GM19372 (cell line): ENCODE measurements around the gene MAPK11.
A peak's percentile ranks its signal among the peaks of the same experiment; 100 is the strongest.
"Not testable (repeated sequence)": the region's sequence is repeated elsewhere in the genome, so short reads cannot be mapped to it uniquely, and the experiment has no call there.

Experiments used
- ATAC-seq: cut with Tn5 transposase; IDR thresholded peaks from one replicate; pipeline ENCODE4 v1.9.1; 2021; ENCODE audit warnings: mild to moderate bottlenecking, low read depth, moderate library complexity; ENCODE audit not compliant: unreplicated experiment

Gene MAPK11

GRCh38 chr22:50278956-50279619 is 8.9 kb upstream of the MAPK11 start:
- ATAC-seq: no peak

GRCh38 chr22:50278461-50278860 is 8.3 kb upstream of the MAPK11 start:
- ATAC-seq: no peak

- no peak for ATAC-seq
Measured at GRCh38 chr22:50277761-50278160, 7.6 kb upstream of the MAPK11 start.

- peak; percentile 59 for ATAC-seq
Measured at GRCh38 chr22:50276143-50276542, 6.0 kb upstream of the MAPK11 start.

DNA sequence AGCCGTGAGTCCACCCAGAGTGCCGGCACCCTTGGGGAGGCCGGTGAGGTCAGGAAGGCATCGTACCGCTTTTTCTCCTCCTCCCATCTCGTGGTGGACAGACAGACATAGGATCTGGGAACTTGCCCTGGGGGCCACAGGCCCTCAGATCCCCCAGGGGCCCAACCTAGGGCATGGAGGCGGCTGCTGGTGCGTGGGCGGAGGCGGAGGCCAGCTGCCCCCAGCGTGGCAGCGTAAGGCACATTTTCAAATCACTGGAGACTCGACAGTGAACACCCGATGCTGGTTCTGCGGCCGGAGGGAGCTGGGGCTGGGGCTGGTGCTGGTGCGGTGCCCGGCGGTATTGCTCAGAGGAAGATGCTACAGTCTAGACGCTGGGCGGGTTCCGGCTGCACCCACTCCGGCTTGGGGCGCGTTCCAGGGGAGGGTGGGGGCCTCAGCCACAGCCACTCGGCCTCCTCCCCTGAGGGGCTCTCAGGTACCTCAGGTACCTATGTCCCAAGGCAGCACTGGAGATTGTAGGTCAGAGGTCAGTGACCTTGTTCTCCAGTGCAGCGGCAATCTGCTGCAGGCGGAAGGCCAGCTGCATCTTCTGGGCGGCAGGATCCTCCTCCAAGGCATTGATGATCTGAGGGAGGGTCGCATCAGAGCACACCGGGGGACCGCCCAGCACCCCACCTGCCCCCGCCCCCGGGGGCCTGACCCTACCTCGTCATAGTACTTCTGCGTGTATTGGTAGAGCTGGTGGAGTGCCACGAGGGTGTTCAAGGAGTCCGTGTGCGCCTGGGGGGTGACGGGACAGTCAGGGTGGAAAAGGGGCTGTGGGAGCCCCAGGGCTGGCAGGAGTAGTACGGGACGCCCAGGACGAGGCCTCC is 5.2 kb upstream of the MAPK11 start:
- no peak for ATAC-seq

- no peak for ATAC-seq
Measured at GRCh38 chr22:50274771-50275170, 4.6 kb upstream of the MAPK11 start.

DNA sequence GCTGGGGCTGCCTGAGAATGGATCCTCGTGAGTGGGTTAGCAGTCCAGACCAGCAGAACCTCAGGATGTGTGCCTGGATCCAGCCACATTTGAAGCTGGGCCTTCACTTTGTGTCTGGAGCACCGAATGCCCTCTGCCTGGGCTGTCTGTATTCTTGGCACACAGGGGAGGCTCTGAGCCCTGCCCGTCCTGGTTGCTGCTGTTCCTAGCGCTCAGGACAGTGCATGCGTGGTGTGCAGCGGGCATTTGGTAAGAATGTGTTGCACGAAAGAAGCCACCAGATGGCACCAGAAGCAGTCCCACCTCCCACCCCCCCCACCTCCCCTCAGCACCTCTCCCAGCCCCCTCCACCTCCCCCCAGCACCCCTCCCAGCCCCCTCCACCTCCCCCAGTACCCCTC is 4.1 kb upstream of the MAPK11 start:
- no peak for ATAC-seq

DNA sequence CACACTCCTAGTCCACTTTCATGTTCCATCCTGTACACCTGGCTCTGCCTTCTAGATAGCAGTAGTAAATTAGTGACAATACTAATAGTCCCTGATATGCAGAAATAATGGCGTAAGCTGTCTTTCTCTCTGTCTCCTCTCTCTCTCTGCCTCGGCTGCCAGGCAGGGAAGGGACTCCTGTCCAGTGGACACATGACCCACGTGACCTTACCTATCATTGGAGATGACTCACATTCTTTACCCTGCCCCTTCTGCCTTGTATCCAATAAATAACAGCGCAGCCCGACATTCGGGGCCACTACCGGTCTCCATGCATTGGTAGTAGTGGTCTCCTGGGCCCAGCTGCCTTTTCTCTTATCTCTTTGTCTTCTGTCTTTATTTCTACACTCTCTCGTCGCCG is 3.6 kb upstream of the MAPK11 start:
- ATAC-seq: not testable (repeated sequence)

GRCh38 chr22:50273352-50273751 is 3.2 kb upstream of the MAPK11 start:
- not testable (repeated sequence) for ATAC-seq

DNA sequence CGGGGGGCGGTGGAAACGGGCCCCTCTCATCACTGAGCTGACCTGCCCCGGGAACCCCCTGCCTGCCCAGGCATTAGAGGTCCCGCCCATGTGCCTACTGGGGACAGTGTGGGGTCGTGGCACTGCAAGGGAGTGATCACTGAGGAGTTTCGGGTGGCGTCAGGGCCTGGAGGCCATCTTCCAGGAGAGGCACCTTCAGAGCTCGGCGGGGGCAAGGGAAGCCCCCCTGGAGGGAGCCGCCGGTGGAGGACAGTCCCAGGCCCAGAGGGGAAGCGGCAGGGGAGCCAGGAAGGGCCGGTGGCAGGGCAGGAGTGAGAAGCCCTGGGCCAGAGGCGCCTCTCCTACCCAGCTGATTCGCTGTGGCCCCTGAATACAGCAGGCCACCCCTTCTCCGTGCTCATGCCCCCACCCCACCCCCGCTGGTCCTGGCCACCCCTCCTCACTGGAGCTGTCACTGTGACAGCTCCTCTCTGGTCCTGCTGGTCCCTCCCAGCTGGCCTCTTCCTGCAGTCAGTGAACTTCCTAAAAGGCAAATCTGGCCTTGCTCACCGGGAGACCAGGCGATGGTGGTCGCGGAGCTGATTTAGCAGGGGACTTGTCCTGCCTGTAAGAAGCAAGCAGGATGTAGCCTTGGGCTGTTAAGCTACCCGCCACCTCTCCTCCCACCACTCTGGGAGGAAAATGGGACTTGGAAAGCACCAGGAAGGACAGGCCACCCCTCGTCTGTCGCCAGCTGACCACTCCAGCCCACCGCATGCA is 2.0 kb upstream of the MAPK11 start:
- ATAC-seq: no peak

GRCh38 chr22:50271519-50271970 is 1.4 kb upstream of the MAPK11 start:
- no peak for ATAC-seq

GRCh38 chr22:50270666-50271394 is 650 bp upstream of the MAPK11 start:
- ATAC-seq: no peak

DNA sequence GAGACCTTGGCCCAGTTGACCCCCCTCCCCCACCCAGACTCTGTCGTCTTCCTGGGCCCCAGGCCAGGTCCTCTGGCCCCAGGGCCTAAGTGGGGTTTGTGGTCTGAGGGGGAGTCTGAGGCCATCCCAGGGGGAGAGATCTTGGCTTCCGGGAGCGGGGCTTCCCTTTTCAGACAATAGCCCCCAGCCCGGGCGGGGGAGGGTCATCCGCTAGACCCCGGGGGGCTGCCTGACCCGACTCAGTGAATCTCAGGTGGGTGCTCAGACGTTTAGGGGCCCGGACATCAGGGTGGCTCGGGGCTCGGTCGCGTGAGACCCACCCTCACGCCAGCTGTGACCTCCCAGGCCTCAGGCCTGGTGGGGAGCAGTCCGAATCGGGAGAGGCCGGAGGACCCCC is 609 bp downstream of the MAPK11 start:
- no peak for ATAC-seq

DNA sequence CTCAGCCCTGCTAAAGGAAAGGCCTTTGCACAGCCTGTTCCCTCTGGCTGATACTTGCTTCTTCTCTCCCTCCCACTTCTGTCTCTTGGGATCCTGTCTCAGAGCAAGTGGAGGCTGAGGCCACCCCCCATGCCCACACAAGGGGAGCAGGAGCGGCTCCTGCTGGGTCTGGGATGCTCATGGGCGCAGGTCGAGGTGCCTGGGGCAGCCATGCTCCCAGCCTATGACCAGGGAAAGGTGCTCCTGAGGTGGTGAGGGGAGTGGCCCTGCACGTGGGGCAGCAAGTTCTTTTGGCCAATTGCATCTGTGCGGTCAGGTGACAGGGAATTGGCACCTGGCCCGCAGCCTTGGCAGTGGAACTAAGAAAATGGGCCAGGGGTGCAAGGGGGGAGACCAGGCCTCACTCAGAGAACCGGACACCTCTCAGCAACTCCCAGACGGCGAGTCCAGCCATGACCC is 1.5 kb downstream of the MAPK11 start:
- ATAC-seq: no peak

DNA sequence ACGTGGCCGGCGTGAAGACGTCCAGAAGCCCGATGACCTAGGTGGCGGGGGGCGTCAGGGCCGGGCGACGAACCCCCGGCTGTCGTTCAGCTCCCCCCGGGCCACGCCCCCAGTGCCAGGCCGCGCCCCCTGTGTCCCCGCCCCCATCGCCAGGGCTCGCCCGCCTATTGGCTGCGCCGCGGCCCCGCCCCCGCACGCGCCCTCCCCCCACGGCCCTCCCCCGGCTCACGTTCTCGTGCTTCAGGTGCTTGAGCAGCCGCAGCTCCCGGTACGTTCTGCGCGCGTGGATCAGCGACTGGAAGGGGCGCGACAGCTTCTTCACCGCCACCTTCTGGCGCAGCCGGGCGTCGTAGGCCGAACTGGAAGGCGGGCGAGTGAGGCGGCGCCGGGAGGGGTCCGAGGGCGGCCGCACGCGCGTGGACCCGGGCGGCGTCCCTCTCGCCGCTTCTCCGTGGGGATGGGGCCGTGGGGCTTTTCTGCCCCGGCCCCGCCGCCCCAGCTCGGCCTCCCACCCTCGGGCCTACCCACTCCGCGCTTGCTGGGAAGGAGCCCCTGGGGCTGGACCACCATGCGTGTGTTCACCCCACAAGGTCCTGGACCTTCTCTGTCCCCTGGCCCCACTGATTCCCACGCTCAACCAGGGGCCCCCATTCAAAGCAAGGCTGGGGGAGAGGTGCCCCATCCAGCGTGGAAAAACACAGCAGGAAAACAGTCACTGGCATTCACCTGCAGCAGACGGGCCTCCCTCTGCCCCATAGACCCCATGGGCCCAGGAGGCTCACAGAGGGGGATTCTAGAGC is 2.4 kb downstream of the MAPK11 start:
- no peak for ATAC-seq

GRCh38 chr22:50266994-50267393 is 3.2 kb downstream of the MAPK11 start:
- no peak for ATAC-seq

- ATAC-seq: no peak
Measured at GRCh38 chr22:50264946-50265669, 5.1 kb downstream of the MAPK11 start.

DNA sequence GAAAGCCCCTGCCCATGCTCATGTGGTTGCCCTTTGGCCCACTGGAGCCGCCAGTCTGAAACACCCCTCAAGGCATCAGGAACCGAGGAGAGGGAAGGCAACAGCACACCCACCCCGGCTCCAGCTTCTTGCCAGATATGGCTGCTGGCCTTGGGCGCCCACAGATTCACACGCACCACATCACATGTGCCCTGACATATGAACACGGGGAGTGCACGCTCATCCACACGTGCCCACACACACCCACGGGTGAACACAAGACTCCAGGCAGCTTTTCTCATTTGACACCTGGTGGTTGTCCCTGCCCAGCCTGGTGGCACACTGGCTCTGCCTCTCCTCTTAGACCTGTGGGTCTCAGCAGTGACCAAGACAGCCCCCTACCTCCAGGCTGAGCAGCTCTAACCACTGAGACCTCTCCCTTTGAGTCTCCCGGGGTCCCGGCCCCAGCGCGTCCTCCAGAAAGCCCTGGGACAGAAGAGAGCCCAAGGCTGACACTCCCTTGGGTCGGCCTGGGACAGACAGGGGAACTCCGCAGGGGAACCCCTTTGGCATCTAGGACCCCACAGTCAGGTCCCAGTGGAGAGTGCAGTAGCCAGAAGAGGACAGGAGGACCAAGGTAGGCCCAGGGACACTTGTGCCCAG is 6.0 kb downstream of the MAPK11 start:
- no peak for ATAC-seq
